GM19035 (cell line): Measurements from ENCODE around the gene SLC7A5.
"Not testable (repeated sequence)": the region's sequence is repeated elsewhere in the genome, so short reads cannot be mapped to it uniquely, and the experiment has no call there.

Source experiments
- ATAC-seq: cut with Tn5 transposase; IDR thresholded peaks from one replicate; pipeline ENCODE4 v1.9.1; 2021; ENCODE audit not compliant: unreplicated experiment

SLC7A5 gene

GRCh38 chr16:87869061-87869878, at the start of gene SLC7A5:
SLC7A5 (minus strand) TSS chr16:87869507; CDS start chr16:87869422, 85 bp downstream.
- ATAC-seq: peak; percentile 60

DNA sequence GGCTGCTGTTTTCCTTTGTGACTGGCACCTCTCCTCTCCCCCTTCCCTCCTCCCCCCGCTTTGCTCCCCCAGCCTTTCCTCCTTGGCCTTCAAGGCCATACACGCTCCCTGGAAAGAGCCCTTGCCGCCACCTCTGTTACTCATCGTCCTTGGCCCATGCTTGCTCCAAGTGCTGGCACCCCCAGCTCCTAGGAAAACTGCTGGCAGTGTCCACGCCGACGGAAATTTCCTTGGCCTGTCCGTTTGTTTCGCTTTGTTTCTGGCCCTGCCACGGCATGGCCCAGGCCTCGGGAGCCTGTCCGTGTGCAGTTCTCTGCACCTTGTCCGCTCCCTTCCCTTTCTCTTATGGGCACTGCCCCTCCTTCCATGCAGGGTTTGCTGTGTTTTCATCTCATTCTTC, 49.0 kb upstream of the SLC7A5 start:
- ATAC-seq: no peak

DNA sequence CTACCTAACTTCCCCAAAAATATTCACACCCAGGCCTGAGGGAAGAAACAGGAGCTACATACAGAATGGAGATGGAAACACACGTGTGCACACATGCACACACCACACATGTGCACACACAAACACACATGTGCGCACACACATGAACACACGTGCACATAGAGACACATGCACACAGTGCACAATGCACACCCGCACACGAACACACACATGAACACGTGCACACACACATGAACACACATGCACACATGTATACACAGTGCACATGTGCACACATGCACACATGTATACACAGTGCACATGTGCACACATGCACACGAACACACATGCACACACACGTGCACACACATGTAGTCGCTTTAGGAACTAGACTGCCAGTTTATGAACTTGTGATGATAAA, 48.2 kb upstream of the SLC7A5 start:
- ATAC-seq: no peak

GRCh38 chr16:87914812-87915211, 45.5 kb upstream of the SLC7A5 start:
- ATAC-seq: no peak

GRCh38 chr16:87914021-87914725, 44.9 kb upstream of the SLC7A5 start:
- ATAC-seq: not testable (repeated sequence)

GRCh38 chr16:87912691-87913090, 43.4 kb upstream of the SLC7A5 start:
- ATAC-seq: not testable (repeated sequence)

DNA sequence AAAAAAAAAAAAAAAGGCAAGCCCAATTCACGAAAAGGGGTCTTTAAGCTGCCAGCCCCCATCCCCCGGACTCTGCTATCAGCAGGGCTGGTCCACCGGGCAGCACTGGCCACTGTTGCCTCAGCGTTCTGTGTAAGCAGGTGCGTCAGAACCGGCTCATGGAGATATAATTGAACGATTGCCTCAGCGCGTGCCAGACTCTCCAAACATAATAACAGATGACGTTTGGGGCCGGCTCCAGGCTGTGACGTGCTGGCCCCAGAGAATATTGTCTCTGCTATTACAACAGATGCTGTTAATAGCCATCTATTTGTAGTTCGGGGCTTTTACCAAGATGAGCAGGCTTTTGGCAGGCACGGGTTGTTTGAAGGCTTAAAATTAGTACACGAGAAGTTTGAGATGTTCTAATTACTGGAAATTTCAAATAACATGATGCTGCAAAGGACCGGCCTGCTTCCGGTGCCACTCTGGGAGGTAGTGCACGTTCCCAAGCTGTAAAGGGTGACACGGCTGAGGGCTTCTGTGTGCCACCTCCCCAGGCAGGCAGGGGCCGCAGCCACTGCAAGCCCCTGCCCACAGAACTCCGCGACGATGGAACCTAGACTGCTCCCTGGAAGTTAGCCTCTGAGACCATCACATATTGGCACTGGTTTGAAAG, 41.9 kb upstream of the SLC7A5 start:
- ATAC-seq: not testable (repeated sequence)

DNA sequence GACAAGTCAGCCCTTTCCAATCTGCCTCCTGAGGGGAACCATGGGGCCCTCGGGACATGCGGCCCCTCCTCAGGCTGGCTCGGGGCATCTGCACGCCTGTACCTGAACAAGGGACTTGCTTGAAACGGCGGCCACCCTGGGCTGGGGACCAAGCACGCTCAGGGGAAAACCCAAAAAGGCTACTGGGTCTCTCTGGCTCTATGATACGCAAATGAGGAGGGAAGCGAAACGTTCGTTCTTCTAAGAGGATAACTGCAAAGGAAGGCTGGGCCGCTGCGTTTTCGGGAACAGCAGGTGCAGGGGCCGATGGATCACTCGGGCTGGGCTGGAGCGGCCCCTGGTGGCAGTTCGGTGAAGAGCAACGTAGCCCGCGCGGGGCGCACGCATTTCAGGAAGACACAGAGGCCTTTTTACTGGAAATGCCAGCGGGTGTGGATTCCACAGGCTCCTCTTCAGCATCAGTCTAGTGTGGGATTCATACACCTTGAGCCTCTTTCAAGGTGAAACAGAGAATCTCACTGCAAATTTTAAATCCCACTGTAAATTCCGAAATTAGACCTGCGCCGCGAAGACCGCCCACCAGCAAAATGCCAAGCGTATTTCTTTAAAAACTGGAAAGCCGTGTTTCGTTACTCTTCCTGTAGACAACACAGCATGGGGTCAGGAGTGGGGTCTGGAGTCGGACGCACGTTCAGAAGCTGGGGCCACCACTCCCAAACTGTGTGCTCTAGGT, 40.1 kb upstream of the SLC7A5 start:
- ATAC-seq: peak; percentile 79

- not testable (repeated sequence) for ATAC-seq
Measured at GRCh38 chr16:87908101-87908500, 38.8 kb upstream of the SLC7A5 start.

- ATAC-seq: not testable (repeated sequence)
Measured at GRCh38 chr16:87905521-87905920, 36.2 kb upstream of the SLC7A5 start.

DNA sequence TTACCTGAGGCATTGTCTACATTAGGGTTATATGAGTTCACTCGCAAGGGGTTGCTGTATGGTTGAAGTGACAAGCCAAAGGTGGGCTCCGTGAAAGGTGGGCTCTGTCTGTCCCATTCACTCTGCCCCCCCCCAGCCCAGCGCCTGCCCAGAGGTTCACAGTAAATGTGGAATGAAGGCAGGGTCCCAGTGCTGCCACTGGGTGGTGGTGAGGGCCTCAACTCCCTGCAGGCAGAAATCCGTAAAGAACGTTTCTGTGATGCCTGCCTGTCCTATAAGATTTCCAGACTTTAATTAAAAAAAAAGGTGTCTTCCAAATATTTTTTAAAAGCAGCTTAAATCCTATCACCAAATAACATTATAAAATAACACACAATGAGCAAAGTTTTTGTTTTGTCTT, 35.7 kb upstream of the SLC7A5 start:
- not testable (repeated sequence) for ATAC-seq

GRCh38 chr16:87900489-87900888, 31.2 kb upstream of the SLC7A5 start:
- ATAC-seq: not testable (repeated sequence)

DNA sequence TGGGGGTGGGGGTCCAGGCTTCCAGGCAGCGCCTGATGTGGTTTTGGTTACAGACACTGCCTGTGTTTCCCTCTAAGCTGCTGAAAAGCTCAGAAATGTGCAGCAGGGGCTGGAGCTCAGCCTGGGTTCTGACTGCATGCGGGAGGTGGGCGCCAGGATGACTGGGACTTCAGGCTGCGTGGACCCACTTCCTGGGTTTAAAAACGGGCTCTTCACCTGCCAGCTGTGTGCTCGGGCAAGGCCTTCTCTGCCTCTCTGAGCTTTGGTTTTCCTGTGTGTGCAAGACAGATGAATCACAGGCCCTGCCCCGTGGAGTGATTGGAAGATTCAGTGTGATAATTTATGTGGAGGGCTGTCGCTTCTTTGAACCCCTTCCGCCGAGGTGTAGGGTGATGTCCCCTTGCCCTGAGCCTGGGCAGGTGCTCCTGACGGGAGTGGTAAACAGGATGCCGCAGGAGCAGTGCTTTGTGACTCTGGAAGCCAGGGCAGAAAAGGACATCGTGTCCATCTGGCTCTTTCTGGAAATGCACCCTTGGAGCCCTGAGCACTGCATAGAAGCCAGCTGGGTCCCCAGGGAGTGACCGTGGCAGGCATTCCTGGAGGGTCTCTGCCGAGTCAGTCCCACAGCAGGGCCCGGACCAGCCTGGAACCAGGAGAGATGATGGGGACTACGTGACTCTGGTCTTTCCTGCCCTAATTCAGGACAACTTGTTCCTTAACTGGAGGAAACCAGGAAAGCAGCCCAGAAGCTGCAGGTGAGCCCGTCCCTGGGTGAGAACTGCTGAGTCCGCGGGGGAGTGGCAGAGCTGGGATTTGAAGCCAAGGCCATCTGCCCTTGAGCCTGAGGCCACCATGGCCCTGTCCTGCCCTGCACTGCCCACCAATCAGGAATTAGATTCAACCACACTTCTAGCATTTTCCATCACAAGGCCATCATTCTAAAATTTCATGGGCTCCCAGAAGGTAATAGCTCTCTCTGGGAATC, 28.5 kb upstream of the SLC7A5 start:
- ATAC-seq: no peak

GRCh38 chr16:87896924-87897520, 27.7 kb upstream of the SLC7A5 start:
- ATAC-seq: not testable (repeated sequence)

- ATAC-seq: not testable (repeated sequence)
Measured at GRCh38 chr16:87896176-87896890, 27.0 kb upstream of the SLC7A5 start.

- peak; percentile 69 for ATAC-seq
Measured at GRCh38 chr16:87895641-87896141, 26.4 kb upstream of the SLC7A5 start.

GRCh38 chr16:87894005-87894404, 24.7 kb upstream of the SLC7A5 start:
- ATAC-seq: not testable (repeated sequence)

DNA sequence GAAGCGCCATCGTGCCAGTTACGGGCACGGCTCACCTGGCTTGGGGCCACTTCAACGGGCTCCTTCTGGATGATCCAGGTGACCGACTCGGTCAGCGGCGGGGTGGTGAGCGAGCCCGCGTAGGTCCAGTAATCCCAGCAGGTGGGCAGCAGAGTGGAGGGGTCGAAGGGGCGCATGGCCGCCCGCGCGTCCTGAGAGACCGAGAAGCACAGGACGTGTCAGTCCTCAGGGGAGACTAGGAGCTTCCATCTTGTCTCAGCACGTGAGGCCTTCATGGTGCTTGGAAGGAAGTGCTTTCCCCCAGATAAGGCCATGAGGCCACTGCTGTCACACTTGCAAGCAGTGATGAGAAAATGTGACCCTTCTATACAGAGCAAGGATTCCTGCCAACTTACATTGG, 22.5 kb upstream of the SLC7A5 start:
- ATAC-seq: no peak
